ENCODE data around the gene MBP. TPM values are rescaled to one million over a fixed set of nuclear protein-coding genes. Genes with fewer than 3 reads are reported as not detected.

MBP gene
- total and polyA plus RNA-seq, 10 donors: 11.1 to 96.0 (median 70.8) TPM

- H3K4me1 ChIP-seq: no peaks in the 10 kb centered on the region
- no peaks in the 10 kb centered on the region for H3K27me3 ChIP-seq (replicated peaks in 1 of 7)
- no peak for TF ChIP-seq POLR2A (IDR thresholded peaks at IDR 0.05)
- peak in 1 of 3 donors; percentile 13 for TF ChIP-seq POLR2AphosphoS5 (IDR thresholded peaks at IDR 0.05)
- TF ChIP-seq CTCF (IDR thresholded peaks at IDR 0.05 in 8 of 11, conservative IDR thresholded peaks at IDR 0.05 in 3 of 11): no peak
- intact Hi-C loops (cut with DNase I; ENCODE audit: low total_unique reads): no loop called here
- H3K27ac ChIP-seq: no peak overlapping the region
- no peak overlapping the region for H3K4me3 ChIP-seq
- peak; percentile 72 for DNase-seq
- WGBS, 5 donors: 90 to 98% (median 97%) methylated on average over 9 of the region's 9 CpGs
- peaks cover 0 to 82% (median 40%) of the 10 kb centered on the region in 6 donors for H3K36me3 ChIP-seq
- peaks cover 0 to 6% (median 0%) of the 10 kb centered on the region in 8 donors for H3K9me3 ChIP-seq
Observed at GRCh38 chr18:76941284-76941683, 191.3 kb downstream of the MBP start.

- Histone ChIP-seq H3K4me3 (no peak overlapping the region), H3K4me1 (no peaks in the 10 kb centered on the region), H3K27ac (no peak overlapping the region), H3K36me3 (peaks cover 0 to 85% (median 45%) of the 10 kb centered on the region in 6 donors), H3K9me3 (no peaks in the 10 kb centered on the region), H3K27me3 (replicated peaks in 1 of 7) (no peaks in the 10 kb centered on the region)
- DNase-seq: peak; percentile 66
- intact Hi-C loops (cut with DNase I; ENCODE audit: low total_unique reads): no loop called here
- 82 to 94% (median 94%) methylated on average over 6 to 12 of the region's 12 CpGs for WGBS, 5 donors
- no peak for TF ChIP-seq POLR2A (IDR thresholded peaks at IDR 0.05)
- TF ChIP-seq CTCF (IDR thresholded peaks at IDR 0.05 in 8 of 11, conservative IDR thresholded peaks at IDR 0.05 in 3 of 11): no peak
- no peak for TF ChIP-seq POLR2AphosphoS5 (IDR thresholded peaks at IDR 0.05)
Observed at GRCh38 chr18:76938619-76939018, 194.0 kb downstream of the MBP start.

GRCh38 chr18:76937597-76937996, 195.0 kb downstream of the MBP start:
- H3K27me3 ChIP-seq (replicated peaks in 1 of 7): no peaks in the 10 kb centered on the region
- WGBS, 5 donors: 83 to 94% (median 88%) methylated on average over 1 of the region's 1 CpG
- no peak for TF ChIP-seq CTCF (IDR thresholded peaks at IDR 0.05 in 8 of 11, conservative IDR thresholded peaks at IDR 0.05 in 3 of 11)
- no peak for TF ChIP-seq POLR2AphosphoS5 (IDR thresholded peaks at IDR 0.05)
- no peak for TF ChIP-seq POLR2A (IDR thresholded peaks at IDR 0.05)
- no peak overlapping the region for H3K27ac ChIP-seq
- H3K9me3 ChIP-seq: no peaks in the 10 kb centered on the region
- H3K4me3 ChIP-seq: no peak overlapping the region
- no peak for DNase-seq
- no peaks in the 10 kb centered on the region for H3K4me1 ChIP-seq
- intact Hi-C loops (cut with DNase I; ENCODE audit: low total_unique reads): no loop called here
- H3K36me3 ChIP-seq: peaks cover 0 to 90% (median 53%) of the 10 kb centered on the region in 6 donors

GRCh38 chr18:76936877-76937276, 195.7 kb downstream of the MBP start:
- intact Hi-C loops (cut with DNase I; ENCODE audit: low total_unique reads): no loop called here
- H3K27ac ChIP-seq: no peak overlapping the region
- DNase-seq: no peak
- no peaks in the 10 kb centered on the region for H3K27me3 ChIP-seq (replicated peaks in 1 of 7)
- H3K4me3 ChIP-seq: no peak overlapping the region
- H3K36me3 ChIP-seq: peaks cover 0 to 98% (median 54%) of the 10 kb centered on the region in 6 donors
- H3K9me3 ChIP-seq: no peaks in the 10 kb centered on the region
- no peaks in the 10 kb centered on the region for H3K4me1 ChIP-seq
- TF ChIP-seq CTCF (IDR thresholded peaks at IDR 0.05 in 8 of 11, conservative IDR thresholded peaks at IDR 0.05 in 3 of 11): no peak
- TF ChIP-seq POLR2AphosphoS5 (IDR thresholded peaks at IDR 0.05): no peak
- TF ChIP-seq POLR2A (IDR thresholded peaks at IDR 0.05): no peak
- 97 to 98% (median 97%) methylated on average over 11 of the region's 11 CpGs for WGBS, 5 donors

Data from spleen (tissue), 11 donors.